NCI-H69 (cell line): ENCODE measurements around the gene WDR33.

ENCODE experiments used
- DNase-seq: peaks from one replicate; lab custom pipeline; 2025; lab: John Stamatoyannopoulos, UW

WDR33 gene

DNA sequence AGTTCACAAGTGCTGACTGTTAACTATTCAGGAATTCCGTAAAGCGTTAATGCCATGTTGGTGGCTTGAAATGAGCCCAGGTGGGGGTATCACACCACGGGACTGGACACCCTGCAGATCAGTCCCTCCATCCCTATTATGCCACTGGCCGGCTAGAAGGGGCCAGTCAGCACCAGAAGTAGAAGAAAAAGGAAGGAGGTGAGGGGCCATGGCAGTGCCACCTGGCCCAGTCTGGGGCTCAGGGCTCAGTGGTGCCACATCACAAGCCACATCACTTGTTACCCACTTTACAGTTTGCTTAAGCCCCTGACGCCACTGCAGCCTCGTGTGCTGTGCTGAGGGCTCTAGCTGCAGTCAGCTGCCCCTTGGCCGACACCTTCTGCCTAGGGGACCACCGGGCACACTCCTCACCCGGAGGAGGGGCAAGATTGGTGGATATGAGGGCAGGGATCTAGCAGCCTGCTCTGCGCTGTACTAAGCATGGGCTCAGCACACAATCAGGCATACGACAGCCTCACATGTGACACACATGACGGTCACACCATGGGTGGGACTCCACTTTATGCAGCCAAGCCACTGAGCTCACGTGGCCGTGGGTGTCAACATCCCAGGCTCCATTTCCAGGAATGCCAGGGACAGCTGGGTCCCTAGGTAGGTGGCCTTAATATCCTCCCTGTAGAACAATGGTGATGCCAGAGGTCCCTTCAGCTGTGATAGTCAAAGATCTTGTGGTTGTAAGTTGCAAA lies 139.2 kb downstream of the WDR33 start:
- no peak for DNase-seq

GRCh38 chr2:127670957-127671290 lies 140.0 kb downstream of the WDR33 start:
- no peak for DNase-seq

DNA sequence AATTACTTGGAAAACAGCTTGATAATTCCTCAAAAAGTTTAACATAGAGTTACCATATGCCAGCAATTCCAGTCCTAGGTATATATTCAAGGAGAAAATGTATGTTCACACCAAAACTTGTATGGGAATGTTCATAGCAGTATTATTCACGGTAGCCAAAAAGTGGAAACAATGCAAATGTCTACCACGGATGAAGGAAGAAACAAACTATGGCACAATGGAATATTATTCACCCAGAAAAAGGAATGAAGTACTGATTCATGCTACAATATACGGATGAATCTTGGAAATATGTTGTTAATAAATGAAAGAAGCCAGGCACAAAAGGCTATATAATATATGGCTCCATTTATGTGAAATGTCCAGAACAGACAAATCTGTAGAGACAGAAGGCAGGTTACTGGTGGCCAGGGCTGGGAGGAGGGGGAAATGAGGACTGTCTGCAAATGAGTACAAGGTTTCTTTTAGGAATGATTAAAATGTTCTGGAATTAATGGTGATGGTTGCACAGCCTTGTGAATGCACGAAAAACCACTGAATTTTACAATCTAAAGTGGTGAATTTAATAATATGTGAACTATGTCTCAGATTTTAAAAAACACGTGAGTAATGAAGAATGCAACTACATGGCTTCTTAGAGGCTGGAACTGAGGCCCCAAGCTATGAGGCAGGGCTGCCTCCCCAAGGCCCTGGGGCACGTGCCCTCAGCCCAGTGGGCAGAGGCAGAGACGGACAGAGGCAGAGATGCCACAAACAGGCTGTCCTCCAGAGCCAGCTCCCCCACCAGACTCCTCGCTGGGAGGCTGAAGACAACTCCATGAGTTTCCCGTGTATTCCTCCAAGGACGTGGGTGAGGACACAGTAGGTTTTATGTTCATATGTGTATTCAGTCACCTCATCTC lies 140.7 kb downstream of the WDR33 start:
- no peak for DNase-seq

- DNase-seq = no peak
Observed at GRCh38 chr2:127669056-127669455, 141.9 kb downstream of the WDR33 start.

DNA sequence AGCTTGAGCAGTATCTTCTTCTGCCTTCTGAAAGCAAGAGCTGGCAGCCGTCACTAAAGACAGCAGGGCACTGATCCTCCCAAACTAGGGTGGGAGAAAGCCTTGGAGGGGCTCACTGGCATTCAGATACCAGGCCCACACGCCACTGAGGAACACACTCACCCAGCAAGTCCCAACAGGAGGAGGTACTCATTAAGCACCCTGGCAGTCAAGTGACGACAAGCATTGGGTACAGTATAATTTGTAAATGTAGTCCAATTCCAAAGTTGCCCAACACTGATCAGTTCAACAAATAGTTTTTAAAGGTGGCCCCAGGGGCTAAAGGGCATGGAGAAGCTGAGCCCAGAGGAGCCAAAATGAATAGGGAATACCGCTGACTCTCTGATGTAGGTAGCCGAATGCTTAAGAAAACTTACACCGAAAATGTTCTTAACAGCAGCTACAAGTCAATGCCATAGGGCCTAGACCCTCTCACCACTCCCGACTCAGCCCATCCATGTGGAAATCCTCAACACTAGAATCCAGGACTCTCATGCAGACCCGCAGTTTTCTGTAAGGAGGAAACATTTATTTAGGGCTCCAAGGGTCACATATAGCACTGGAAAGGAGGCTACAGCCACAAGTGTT lies 145.6 kb downstream of the WDR33 start:
- no peak for DNase-seq

DNA sequence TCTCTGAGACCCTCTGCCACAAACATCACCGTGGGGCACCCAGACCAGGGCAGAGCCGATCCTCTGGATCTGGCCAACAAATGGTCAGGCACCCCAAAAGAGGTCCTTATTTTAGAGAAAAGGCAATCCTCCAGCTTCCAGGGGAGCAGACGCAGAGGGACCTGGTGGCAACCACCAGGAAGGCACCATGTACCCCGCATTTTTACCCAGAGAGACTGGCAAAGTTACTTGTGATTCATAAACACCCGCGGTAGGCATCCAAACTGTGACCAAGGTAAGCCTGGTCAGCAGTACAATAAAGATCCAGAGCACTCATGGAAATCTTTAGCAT lies 146.1 kb downstream of the WDR33 start:
- no peak for DNase-seq

DNA sequence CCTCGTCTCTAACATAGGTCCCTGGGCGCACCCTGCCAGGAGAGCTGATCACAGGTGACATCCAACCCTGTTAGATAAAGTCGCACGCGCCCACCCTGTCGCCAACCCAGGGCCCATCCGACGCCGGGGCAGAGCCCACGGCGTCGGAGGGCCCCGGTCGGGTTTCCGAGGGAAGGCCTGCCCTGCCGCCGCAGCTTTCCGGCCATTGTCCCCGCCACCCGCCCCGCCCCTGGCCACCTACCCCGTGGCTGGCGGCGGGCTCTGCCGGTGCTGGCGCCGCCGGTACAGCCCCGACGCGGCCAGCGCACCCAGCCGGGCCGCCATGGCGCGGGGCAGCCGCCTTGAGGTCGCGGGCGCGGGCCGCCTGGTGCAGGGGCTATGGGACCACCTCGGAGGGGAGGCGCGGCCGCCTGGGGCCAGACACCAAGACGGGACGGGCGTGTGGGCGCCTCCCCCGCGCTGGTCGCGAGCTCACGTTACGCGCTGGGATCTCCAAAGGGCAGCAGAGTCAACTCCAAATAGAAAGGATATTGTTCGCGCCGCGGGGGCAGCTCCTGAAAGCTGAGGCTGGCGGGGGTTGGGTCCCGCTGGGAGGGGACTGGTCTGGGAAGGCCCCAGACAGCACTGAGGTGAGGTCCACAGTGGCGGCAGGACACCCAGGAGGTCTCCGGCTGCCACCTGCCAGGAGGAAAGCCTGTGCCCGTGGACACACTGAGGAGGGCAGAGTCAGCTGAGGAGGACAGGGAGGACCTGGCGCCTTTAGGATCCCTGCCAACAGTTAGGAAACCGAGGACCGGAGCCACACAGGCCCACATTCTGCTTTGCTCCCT lies 146.7 kb downstream of the WDR33 start:
- peak; percentile 14 for DNase-seq

- DNase-seq = no peak
Observed at GRCh38 chr2:127663566-127664064, 147.4 kb downstream of the WDR33 start.

- DNase-seq = no peak
Observed at GRCh38 chr2:127662937-127663565, 147.9 kb downstream of the WDR33 start.

GRCh38 chr2:127661949-127662510 lies 148.9 kb downstream of the WDR33 start:
- no peak for DNase-seq

DNA sequence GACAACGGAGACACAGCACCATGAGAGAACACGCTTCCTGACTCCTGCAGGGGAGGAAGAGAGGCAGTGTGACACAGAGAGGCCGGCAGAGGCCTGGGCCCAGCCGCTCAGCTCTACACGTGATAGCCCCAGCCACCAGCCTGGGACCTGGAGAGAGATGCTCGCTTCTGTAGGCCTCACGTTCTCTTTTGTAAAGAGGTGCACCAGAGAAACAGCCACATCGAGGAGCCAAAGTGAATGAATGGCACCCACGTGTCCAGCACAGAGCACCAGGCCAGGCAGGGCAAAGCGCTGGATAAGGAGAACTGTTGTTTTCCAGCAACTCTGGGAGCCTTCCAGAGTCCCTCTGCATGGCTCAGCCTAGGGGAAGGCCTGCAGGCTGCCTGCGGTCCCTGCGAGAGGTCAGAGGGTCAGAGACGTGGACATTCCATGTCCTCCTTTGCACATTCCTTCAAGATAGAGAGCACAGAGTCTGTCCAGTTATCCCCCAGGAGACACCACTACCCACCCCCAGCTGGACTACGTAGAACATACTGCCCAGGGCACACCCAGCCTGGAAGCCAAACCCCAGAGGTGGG lies 149.8 kb downstream of the WDR33 start:
- DNase-seq = no peak

DNA sequence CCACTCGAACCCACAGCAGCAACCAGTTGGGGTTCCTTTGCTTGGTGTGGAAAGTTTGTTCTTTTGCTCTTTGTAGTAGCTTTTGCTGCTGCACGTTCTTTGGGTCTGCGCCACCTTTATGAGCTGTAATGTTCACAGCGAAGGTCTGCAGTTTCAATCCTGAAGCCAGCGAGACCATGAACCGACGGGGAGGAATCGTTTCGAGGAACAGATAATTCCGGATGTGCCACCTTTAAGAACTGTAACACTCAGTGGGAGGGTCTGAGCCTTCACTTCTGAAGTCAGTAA lies 150.7 kb downstream of the WDR33 start:
- DNase-seq = no peak

GRCh38 chr2:127659408-127660290 lies 151.3 kb downstream of the WDR33 start:
- no peak for DNase-seq

- DNase-seq = no peak
Observed at GRCh38 chr2:127658641-127659407, 152.1 kb downstream of the WDR33 start.

DNA sequence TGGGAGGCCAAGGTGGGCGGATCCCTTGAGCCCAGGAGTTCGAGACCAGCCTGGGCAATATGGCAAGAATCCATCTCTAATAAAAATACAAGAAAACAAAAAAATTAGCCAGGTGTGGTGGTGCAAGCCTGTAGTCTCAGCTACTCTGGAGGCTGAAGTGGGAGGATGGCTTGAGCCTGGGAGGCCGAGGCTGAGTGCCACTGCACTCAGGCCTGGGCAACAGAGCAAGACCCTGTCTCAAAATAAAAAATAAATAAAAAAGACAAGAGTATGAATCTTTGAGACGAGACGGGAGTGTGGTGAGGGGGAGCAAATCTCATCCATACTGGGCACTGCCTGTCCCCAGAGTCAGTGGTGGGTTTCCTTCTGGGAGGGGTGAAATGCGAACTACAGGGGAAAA lies 152.8 kb downstream of the WDR33 start:
- DNase-seq = no peak

DNA sequence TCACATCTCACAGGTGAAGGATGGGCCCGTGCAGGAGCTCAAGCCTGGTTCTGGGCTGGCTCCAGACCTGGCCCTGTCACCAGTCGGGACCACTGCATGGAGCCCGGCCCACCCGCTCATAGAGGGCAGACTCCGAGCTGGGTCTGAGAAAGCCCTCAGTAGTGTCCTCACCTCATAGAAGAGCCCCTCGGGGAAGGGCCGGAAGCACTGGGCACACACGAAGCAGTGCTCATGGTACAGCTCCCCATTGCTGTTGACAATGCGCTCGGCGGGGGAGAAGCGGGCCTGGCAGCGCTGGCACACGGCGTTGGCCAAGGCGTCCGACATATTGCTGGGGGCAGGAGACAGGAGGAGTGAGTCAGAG lies 153.8 kb downstream of the WDR33 start:
- DNase-seq = no peak

- no peak for DNase-seq
Observed at GRCh38 chr2:127656569-127657231, 154.3 kb downstream of the WDR33 start.

- no peak for DNase-seq
Observed at GRCh38 chr2:127655209-127656073, 155.5 kb downstream of the WDR33 start.
